IPS-20b (cell line): Measurements from ENCODE around the gene MILR1.
A peak's percentile ranks its signal among the peaks of the same experiment; 100 is the strongest.

Experiments used
- H3K27ac ChIP-seq: one replicate; pipeline ENCODE4 v1.5.1; 2013; ENCODE audit warnings: low read length
- H3K27me3 ChIP-seq: 2 replicates; pipeline ENCODE4 v1.6.1; 2013; ENCODE audit warnings: mild to moderate bottlenecking, low read length, inconsistent platforms; ENCODE audit not compliant: insufficient read depth
- H3K36me3 ChIP-seq: 2 replicates; pipeline ENCODE4 v1.6.1; 2013; ENCODE audit warnings: low read depth, mild to moderate bottlenecking, inconsistent platforms, low read length, moderate library complexity; ENCODE audit not compliant: insufficient read depth
- H3K4me1 ChIP-seq: 2 replicates; pipeline ENCODE4 v1.6.1; 2013; ENCODE audit warnings: mild to moderate bottlenecking, control low read depth, inconsistent platforms, low read length, moderate library complexity; ENCODE audit not compliant: insufficient read depth
- H3K4me3 ChIP-seq: 2 replicates; pipeline ENCODE4 v1.5.1; 2013; ENCODE audit warnings: mild to moderate bottlenecking, low read length, inconsistent platforms
- H3K9ac ChIP-seq: 2 replicates; pipeline ENCODE4 v1.6.1; 2013; ENCODE audit warnings: low read depth, mild to moderate bottlenecking, inconsistent platforms, low read length, moderate library complexity
- H3K9me3 ChIP-seq: 2 replicates; pipeline ENCODE4 v1.6.1; 2013; ENCODE audit warnings: mild to moderate bottlenecking, low read depth, low read length, inconsistent platforms; ENCODE audit not compliant: insufficient read depth

MILR1 gene, protein sequence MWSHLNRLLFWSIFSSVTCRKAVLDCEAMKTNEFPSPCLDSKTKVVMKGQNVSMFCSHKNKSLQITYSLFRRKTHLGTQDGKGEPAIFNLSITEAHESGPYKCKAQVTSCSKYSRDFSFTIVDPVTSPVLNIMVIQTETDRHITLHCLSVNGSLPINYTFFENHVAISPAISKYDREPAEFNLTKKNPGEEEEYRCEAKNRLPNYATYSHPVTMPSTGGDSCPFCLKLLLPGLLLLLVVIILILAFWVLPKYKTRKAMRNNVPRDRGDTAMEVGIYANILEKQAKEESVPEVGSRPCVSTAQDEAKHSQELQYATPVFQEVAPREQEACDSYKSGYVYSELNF

DNA sequence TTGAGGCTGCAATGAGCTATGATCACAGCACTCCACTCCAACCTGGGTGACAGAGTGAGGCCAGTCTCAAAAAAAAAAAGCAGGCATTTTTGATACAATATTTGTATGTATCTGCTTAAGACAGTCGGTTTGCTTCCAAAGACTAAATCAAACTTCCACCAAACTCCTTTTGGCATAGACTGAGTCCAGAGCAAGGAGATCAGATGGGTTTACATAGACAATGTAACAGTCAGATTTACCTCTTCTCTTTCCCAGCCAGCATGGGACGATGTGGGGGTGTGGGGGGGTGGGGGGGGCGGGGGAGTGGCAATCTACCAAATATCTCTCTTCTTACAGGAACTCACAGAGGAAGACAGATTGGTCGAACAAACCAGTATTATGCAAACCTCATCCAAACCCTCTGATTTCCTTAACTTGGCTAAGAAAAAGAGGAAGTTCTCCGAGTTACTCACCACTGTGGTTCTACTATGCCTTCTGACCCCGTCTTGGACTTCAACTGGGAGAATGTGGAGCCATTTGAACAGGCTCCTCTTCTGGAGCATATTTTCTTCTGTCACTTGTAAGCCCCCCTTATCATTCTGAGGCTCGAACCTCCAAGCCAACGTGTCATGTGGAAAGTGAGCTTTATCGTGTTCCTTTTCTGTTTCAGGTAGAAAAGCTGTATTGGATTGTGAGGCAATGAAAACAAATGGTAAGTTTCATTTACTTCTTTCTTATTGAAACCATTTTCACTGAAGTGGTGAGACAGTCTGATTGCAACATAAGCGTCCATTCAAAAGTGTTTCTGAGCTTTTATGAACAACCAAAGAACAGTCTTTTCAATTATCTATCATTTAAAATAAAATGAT is at the start of gene MILR1:
TSS of gene MILR1 (plus strand) at position 451 of the 848 bp plus-strand sequence. CDS start at position 505, 54 bp downstream.
- Histone ChIP-seq H3K27me3 (no peaks in the 10 kb centered on the region), H3K4me1 (no peaks in the 10 kb centered on the region), H3K9me3 (no peaks in the 10 kb centered on the region), H3K27ac (no peak within 1 kb of the TSS), H3K9ac (no peak within 1 kb of the TSS), H3K36me3 (no peaks in the 10 kb centered on the region), H3K4me3 (no peak within 1 kb of the TSS)

DNA sequence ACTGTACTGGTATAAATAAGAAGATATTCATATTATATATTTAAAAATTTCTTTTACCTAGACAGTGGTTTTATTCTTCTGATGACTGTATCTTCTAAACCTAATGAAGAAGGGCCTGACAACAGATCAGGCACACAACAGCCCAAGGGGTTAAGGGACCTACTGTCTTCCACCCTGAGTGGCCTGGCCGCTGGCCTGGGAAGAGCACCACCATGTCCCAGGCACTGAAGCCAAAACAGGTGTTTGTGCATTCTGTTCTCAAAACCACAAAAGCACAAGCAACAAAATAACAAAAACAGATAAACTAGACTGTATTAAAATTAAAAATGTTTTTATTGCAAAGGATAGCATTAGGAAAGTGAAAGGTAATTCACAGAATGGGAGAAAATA is 49.2 kb upstream of the MILR1 start:
- no peaks in the 10 kb centered on the region for H3K36me3 ChIP-seq
- no peaks in the 10 kb centered on the region for H3K27me3 ChIP-seq
- no peaks in the 10 kb centered on the region; the same call in 1 of the 2 replicates for H3K4me1 ChIP-seq
- no peak overlapping the region for H3K9ac ChIP-seq
- H3K4me3 ChIP-seq, result no peak overlapping the region
- H3K9me3 ChIP-seq, result no peaks in the 10 kb centered on the region
- no peak overlapping the region for H3K27ac ChIP-seq

DNA sequence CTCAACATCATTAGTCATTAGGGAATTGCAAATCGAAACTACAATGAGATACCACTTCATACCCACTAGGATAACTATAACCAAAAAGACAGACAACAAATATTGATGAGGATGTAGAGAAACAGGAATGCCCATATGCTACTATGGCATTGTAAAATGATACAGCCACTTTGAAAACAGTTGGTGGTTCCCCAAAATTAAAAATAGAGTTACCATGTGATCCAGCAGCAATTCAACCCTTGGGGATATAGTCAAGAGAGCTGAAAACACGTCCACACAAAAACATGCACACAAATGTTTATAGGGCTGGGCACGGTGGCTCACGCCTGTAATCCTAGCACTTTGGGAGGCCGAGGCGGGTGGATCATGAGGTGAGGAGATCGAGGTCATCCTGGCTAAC is 48.3 kb upstream of the MILR1 start:
- no peaks in the 10 kb centered on the region for H3K9me3 ChIP-seq
- no peak overlapping the region for H3K9ac ChIP-seq
- no peaks in the 10 kb centered on the region for H3K27me3 ChIP-seq
- H3K4me1 ChIP-seq, result no peaks in the 10 kb centered on the region; the same call in 1 of the 2 replicates
- H3K4me3 ChIP-seq, result no peak overlapping the region
- no peaks in the 10 kb centered on the region for H3K36me3 ChIP-seq
- no peak overlapping the region for H3K27ac ChIP-seq

DNA sequence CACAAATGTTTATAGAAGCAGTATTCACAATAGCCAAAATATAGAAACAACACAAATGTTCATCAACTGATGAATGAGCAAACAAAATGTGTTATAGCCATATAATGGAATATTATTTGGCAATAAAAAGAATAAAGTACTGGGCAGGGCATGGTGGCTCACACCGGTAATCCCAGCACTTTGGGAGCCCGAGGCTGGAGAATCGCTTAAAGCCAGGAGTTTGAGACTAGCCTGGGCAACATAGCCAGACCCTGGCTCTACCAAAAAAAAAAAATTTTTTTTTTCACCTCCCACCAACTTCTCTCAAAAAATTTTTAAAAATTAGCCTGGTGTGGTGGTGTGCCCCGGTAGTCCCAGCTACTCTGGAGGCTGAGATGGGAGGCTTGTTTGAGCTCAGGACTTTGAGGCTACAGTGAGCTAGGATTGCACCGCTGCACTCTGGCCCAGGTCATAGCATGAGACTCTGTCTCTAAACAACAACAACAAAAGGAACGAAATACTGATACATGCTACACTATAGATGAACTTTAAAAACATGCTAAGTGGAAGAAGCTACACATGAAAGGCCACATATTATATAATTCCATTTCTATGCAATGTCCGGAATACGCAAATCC is 47.6 kb upstream of the MILR1 start:
- H3K9me3 ChIP-seq, result no peaks in the 10 kb centered on the region
- H3K9ac ChIP-seq, result no peak overlapping the region
- H3K4me3 ChIP-seq, result no peak overlapping the region
- no peaks in the 10 kb centered on the region for H3K27me3 ChIP-seq
- no peaks in the 10 kb centered on the region; the same call in 1 of the 2 replicates for H3K4me1 ChIP-seq
- no peak overlapping the region for H3K27ac ChIP-seq
- H3K36me3 ChIP-seq, result no peaks in the 10 kb centered on the region

DNA sequence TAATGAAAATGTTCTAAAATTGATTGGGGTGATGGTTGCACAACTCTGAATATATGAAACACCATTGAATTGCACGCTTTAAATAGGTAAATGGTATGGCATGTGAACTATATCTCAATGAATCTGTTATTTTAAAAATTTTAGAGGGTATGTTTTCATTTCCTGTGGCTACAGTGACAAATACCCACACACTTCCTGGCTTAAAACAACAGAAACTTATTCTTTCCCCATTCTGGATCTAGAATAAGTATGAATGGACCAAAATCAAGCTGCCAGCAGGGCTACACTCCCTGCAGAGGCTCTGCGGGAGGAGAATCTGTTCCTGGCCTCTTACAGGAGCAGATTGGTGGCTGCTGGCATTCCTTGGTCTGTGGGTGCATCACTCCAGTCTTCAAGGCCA is 47.0 kb upstream of the MILR1 start:
- Histone ChIP-seq H3K4me3 (no peak overlapping the region), H3K27ac (no peak overlapping the region), H3K4me1 (no peaks in the 10 kb centered on the region), H3K9ac (no peak overlapping the region), H3K9me3 (no peaks in the 10 kb centered on the region), H3K36me3 (no peaks in the 10 kb centered on the region), H3K27me3 (no peaks in the 10 kb centered on the region)

DNA sequence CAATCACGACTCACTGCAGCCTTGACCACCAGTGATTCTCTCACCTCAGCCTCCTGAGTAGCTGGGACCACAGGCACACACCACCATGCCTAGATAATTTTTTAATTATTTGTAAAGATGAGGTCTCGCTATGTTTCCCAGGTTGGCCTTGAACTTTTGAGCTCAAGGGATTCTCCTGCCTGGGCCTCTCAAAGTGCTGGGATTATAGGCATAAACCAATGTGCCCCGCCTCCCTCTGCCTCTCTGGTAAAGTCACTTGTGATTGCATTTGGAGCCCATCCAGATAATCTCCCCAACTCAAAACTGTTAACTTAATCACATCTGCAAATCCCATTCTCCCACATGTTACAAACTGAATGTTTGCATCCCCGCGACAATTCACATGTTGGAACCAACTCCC is 46.4 kb upstream of the MILR1 start:
- Histone ChIP-seq H3K4me3 (no peak overlapping the region), H3K27me3 (no peaks in the 10 kb centered on the region), H3K9me3 (no peaks in the 10 kb centered on the region), H3K4me1 (no peaks in the 10 kb centered on the region), H3K27ac (no peak overlapping the region), H3K36me3 (no peaks in the 10 kb centered on the region), H3K9ac (no peak overlapping the region)

DNA sequence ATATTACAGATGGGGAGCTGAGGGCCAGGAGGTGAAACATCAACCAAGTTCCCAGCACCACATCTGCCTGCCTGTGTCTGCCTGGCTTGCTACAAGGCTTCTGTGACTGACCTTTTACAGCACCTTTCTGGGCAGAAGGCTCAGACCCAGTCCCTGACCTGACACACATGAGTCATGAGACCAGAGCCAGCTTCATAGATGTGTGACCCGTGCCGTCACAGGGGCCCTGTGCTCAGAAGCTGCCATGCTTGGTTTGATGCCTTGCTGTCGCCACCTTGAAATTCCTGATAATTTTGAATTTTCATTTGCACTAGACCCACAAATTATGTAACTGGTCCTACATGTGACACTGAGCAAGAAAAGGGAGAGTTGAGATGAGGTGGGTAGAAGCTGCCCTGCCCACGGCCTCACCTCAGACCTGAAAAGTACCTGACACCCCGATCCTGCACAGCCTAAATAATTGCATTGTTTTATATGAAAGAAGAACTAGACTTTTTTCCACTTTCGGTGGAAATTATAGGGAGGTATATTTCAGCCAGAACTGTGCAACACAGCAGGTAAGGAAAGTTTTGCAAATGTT is 44.9 kb upstream of the MILR1 start:
- Histone ChIP-seq H3K4me3 (no peak overlapping the region), H3K36me3 (no peaks in the 10 kb centered on the region), H3K9ac (no peak overlapping the region), H3K27ac (no peak overlapping the region), H3K9me3 (no peaks in the 10 kb centered on the region), H3K4me1 (no peaks in the 10 kb centered on the region), H3K27me3 (no peaks in the 10 kb centered on the region)

DNA sequence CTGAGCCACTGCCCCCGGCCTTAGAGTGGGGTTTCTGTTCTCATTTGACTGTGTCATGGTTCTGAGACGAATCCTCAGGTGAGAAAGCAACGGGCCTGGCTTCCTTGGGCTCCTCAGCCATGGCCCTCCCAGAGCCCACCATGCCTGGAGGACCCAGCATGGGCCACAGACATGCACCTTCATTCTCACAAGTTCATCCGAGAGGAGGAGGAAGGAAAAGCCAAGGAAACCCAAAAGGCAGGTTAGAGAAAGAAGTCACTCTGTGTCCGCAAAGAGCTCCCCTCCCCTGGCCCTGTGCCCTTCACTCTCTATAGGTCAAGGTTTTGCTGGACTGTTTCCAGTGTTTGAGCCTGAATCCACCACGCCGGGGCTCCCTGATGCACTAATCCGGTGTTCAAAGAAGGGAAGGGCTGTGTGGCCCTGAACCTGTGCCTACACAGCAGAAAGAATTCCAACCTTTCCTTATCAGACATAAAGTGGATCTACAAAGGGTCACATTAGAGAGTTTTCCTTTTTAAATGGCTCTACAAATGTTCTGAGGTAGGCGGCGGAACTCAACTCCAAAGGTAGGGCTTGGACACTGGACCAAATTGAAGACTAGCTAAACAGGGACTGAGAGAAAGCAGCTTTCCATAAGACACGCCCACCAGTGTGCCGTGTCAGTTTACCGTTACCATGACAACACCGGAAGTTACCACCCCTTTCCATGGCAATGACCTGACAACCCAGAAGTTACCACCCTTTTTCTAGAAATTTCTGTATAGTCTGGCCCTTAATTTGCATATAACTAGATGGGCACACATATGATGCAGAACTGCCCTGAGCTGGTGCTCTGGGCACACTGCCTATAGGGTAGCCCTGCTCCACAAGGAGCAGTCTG is 42.4 kb upstream of the MILR1 start:
- Histone ChIP-seq H3K9ac (no peak overlapping the region), H3K4me1 (peaks cover 6% of the 10 kb centered on the region; the same call in 1 of the 2 replicates), H3K27me3 (no peaks in the 10 kb centered on the region), H3K27ac (no peak overlapping the region), H3K4me3 (no peak overlapping the region), H3K9me3 (no peaks in the 10 kb centered on the region), H3K36me3 (no peaks in the 10 kb centered on the region)

DNA sequence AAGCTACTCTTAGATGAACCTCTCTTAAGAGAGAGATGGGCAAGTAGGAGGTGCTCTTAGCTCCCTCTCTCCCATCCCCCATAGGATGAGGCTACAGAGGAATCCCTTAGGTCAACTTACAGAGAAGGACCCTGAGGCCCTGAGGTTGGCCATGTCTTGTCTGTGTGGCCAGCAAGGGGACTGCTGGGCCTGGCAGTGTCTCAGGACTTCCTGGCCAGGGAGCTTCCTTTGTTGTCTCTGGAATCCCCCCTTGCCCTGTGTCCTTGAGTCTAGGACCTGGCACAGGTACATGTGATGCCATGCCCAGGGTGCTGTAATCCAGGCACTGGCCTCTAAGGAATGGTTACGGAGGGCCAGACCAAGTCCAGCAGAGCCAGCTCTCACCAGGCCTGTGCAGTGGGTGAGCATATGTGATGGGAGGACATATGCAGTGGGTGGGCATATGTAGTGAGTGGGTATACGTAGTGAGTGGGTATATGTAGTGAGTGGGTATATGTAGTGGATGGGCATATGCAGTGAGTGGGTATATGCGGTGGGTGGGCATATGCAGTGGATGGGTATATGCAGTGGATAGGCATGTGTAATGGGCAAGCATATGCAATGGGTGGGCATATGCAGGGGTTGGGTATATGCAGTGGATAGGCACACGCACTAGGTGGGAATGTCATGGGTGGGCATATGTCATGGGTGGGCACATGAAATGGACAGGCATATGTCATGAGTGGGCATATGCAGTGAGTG is 38.0 kb upstream of the MILR1 start:
- Histone ChIP-seq H3K4me3 (no peak overlapping the region), H3K4me1 (peaks cover 11% of the 10 kb centered on the region), H3K27ac (no peak overlapping the region), H3K9ac (no peak overlapping the region; the same call in 1 of the 2 replicates), H3K9me3 (no peaks in the 10 kb centered on the region), H3K27me3 (no peaks in the 10 kb centered on the region), H3K36me3 (no peaks in the 10 kb centered on the region)

DNA sequence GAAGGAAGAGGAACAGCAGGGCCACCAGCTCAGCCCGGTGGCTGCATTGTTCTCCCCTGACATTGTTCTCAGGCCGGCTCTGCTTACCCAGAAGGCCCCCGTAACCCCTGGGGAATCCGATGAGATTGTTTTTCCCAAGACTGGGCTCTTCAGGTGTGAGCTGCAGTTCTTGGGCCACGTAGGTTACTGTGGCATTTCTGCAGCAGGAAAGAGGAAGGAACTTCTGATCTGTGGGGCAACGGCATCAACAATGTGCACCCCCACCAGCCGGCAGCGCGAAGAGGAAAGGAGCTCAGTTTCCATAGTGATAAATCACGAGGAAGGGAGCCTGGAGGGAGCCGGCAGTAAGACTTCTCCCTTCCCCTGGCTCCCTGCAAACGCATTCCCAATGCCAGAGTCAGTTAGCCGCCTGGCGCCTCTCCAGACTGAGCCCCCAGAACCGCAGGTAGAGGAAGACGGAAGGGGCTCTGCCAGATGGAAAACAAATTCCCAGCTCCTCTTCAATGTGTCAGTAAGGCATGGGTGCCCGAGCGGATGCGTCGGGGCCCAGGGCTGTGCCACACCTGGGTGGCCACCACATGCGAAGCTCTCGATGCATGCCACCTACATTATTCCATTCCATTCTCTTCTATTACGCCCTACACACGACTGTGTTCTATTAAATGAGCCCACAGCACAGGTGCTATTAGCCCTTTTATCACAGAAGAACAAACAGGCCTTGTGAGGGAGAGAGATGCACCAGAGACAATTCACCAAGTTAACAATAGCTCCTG is 36.7 kb upstream of the MILR1 start:
- no peaks in the 10 kb centered on the region for H3K9me3 ChIP-seq
- H3K27ac ChIP-seq, result no peak overlapping the region
- H3K4me1 ChIP-seq, result peaks cover 11% of the 10 kb centered on the region
- H3K4me3 ChIP-seq, result peak overlapping the region; percentile 52
- H3K27me3 ChIP-seq, result no peaks in the 10 kb centered on the region
- H3K9ac ChIP-seq, result peak overlapping the region; percentile 69; the same call in 1 of the 2 replicates
- no peaks in the 10 kb centered on the region for H3K36me3 ChIP-seq
